ENCODE results near the gene KIF18B. TPM values are rescaled to one million over a fixed set of nuclear protein-coding genes. Genes with fewer than 3 reads are reported as not detected.

KIF18B gene
- total RNA-seq, 1 donor from 2014 or later = 0.74 TPM

- intact Hi-C loops (cut with DNase I) = loop anchor here (10.0 kb wide), 1 partner anchor 191 kb away; no protein-coding TSS in a partner anchor
These were observed 33.9 kb downstream of the KIF18B start for GRCh38 chr17:44913676-44914075.

GRCh38 chr17:44912763-44913544 is 34.6 kb downstream of the KIF18B start:
- no peak overlapping the region for H3K4me3 ChIP-seq
- no peaks in the 10 kb centered on the region for H3K9me3 ChIP-seq
- DNase-seq (ENCODE audit: extremely low spot score in 2 of 2) = no peak
- no peak for TF ChIP-seq CTCF (IDR thresholded peaks at IDR 0.05)
- TF ChIP-seq POLR2A (IDR thresholded peaks at IDR 0.05) = no peak
- TF ChIP-seq POLR2AphosphoS5 (IDR thresholded peaks at IDR 0.05; ENCODE audit: insufficient read depth in 1 of 2, low read depth in 1 of 2) = no peak
- peaks cover 23% of the 10 kb centered on the region for H3K4me1 ChIP-seq
- no peaks in the 10 kb centered on the region for H3K27me3 ChIP-seq
- H3K36me3 ChIP-seq = no peaks in the 10 kb centered on the region
- no peak overlapping the region for H3K27ac ChIP-seq
- intact Hi-C loops (cut with DNase I) = loop anchor here (10.0 kb wide), 1 partner anchor 192 kb away; no protein-coding TSS in a partner anchor

More at GRCh38 chr17:44913676-44914075, 33.9 kb downstream of the KIF18B start:
- Histone ChIP-seq H3K4me1 (peaks cover 23% of the 10 kb centered on the region), H3K36me3 (no peaks in the 10 kb centered on the region), H3K27ac (no peak overlapping the region), H3K4me3 (no peak overlapping the region), H3K9me3 (no peaks in the 10 kb centered on the region), H3K27me3 (no peaks in the 10 kb centered on the region)
- no peak for DNase-seq (ENCODE audit: extremely low spot score in 2 of 2)
- TF ChIP-seq POLR2A (IDR thresholded peaks at IDR 0.05) (no peak), CTCF (IDR thresholded peaks at IDR 0.05) (no peak), POLR2AphosphoS5 (IDR thresholded peaks at IDR 0.05; ENCODE audit: insufficient read depth in 1 of 2, low read depth in 1 of 2) (no peak)

GRCh38 chr17:44911133-44912001 is 36.2 kb downstream of the KIF18B start:
- TF ChIP-seq CTCF (IDR thresholded peaks at IDR 0.05) = no peak
- TF ChIP-seq POLR2AphosphoS5 (IDR thresholded peaks at IDR 0.05; ENCODE audit: insufficient read depth in 1 of 2, low read depth in 1 of 2) = no peak
- TF ChIP-seq POLR2A (IDR thresholded peaks at IDR 0.05) = no peak
- Histone ChIP-seq H3K4me1 (peaks cover 11% of the 10 kb centered on the region), H3K36me3 (no peaks in the 10 kb centered on the region), H3K9me3 (no peaks in the 10 kb centered on the region), H3K4me3 (peak overlapping the region; percentile 23 to 33), H3K27ac (no peak overlapping the region), H3K27me3 (no peaks in the 10 kb centered on the region)
- no peak for DNase-seq (ENCODE audit: extremely low spot score in 2 of 2)
- intact Hi-C loops (cut with DNase I) = loop anchor here (10.0 kb wide), 1 partner anchor 193 kb away; no protein-coding TSS in a partner anchor

GRCh38 chr17:44910231-44911106 is 37.1 kb downstream of the KIF18B start:
- DNase-seq (ENCODE audit: extremely low spot score in 2 of 2) = no peak
- TF ChIP-seq CTCF (IDR thresholded peaks at IDR 0.05) = no peak
- no peak for TF ChIP-seq POLR2A (IDR thresholded peaks at IDR 0.05)
- TF ChIP-seq POLR2AphosphoS5 (IDR thresholded peaks at IDR 0.05; ENCODE audit: insufficient read depth in 1 of 2, low read depth in 1 of 2) = no peak
- intact Hi-C loops (cut with DNase I) = loop anchor here (10.0 kb wide), 1 partner anchor 194 kb away; no protein-coding TSS in a partner anchor
- no peak overlapping the region for H3K27ac ChIP-seq
- H3K4me3 ChIP-seq = peak overlapping the region in 1 of 2 donors; percentile 33
- H3K4me1 ChIP-seq = peaks cover 11% of the 10 kb centered on the region
- no peaks in the 10 kb centered on the region for H3K27me3 ChIP-seq
- no peaks in the 10 kb centered on the region for H3K36me3 ChIP-seq
- H3K9me3 ChIP-seq = no peaks in the 10 kb centered on the region
